Right cardiac atrium (tissue), 5 donors: Measurements from ENCODE around the gene FAM180A. TPM values are rescaled to one million over a fixed set of nuclear protein-coding genes. Genes with fewer than 3 reads are reported as not detected.
A peak's percentile ranks its signal among the peaks of the same experiment; 100 is the strongest.
"Not testable (repeated sequence)": the region's sequence is repeated elsewhere in the genome, so short reads cannot be mapped to it uniquely, and the experiment has no call there.

Experiments used
- ATAC-seq, 2 donors: fragments of 200-7000 bp; cut with Tn5 transposase; one replicate each; pipeline versions ENCODE4 v1.8.0 to v1.9.1; 2020; ENCODE audit warnings: moderate library complexity in 2 of 2, mild to moderate bottlenecking in 1 of 2
- DNase-seq, 3 donors: peaks; one replicate each; pipeline ENCODE4 v3.0.0-alpha.2; 2020
- H3K27ac ChIP-seq: one replicate; pipeline ENCODE4 v1.5.1; 2013; ENCODE audit warnings: mild to moderate bottlenecking, low read length, control low read depth, moderate library complexity
- H3K27me3 ChIP-seq: one replicate; pipeline ENCODE4 v1.6.1; 2013; ENCODE audit not compliant: control insufficient read depth, insufficient read depth
- H3K4me1 ChIP-seq: one replicate; pipeline ENCODE4 v1.6.1; 2013; ENCODE audit warnings: low read length; ENCODE audit not compliant: control insufficient read depth, insufficient read depth
- H3K4me3 ChIP-seq: one replicate; pipeline ENCODE4 v1.5.1; 2013; ENCODE audit warnings: low read length, control low read depth
- H3K9me3 ChIP-seq: one replicate; pipeline ENCODE4 v1.6.1; 2013; ENCODE audit warnings: low read length; ENCODE audit not compliant: control insufficient read depth
- WGBS: extraction: QIAGEN DNeasy Blood & Tissue Kit; methylation state at CpG from one replicate; pipeline ENCODE4 v1.1.7; 2013; 5-methylcytosine and 5-hydroxymethylcytosine counted together
- intact Hi-C, 4 donors: fragments of 100-400 bp; cut with DNase I; formaldehyde crosslinking; loops; one replicate each; pipeline versions ENCODE4 v1.11.0 to v1.14.0; 2022 to 2023
- polyA plus RNA-seq: library from polyadenylated mRNA; stranded (reverse); fragments of 200-250 nt; gene quantifications from one replicate; pipeline ENCODE4 v1.2.3, GENCODE V29; 2013
- total RNA-seq, 4 donors: library from RNA; stranded (reverse); fragmentation: NEBNext Ultra II Directional; extraction: Animal tissue kit (Norgen Biotek cat#: 25700); gene quantifications; one replicate each; pipeline ENCODE4 v1.2.1, GENCODE V29; 2021
- donor health status: healthy with polysubstance abuse.
- donor health status: DM: no; HTN: yes; CAD: no.
- donor health status: DM: no; HTN: no; CAD: no.
- donor health status: DM: no; HTN: yes; CAD: no; lungs with severe emphysema.
- donor health status: DM: yes; HTN: yes; CAD: no.

FAM180A gene
- total and polyA plus RNA-seq, 5 donors = 1.6 to 11.3 (median 6.4) TPM

DNA sequence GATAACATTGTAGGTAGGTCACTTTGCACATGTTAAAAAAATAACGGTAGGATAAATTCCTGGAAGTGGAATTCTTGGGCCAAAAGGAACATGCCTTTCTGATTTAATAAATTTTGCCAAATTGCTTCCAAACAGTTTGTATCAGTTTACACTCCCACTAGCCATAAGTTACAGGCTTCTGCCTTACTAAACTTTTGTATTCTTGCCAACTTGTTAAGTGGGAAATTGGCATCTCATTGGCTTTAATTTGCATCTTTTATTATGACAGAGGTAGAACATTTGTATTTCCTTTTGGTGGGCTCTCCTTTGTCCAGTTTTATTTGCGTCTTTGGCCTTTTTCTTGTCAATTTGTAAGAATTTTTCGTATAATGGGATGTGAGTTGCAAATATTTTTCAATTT lies 38.3 kb upstream of the FAM180A start:
- Histone ChIP-seq H3K9me3 (no peaks in the 10 kb centered on the region), H3K4me3 (no peak overlapping the region), H3K27ac (no peak overlapping the region), H3K4me1 (no peaks in the 10 kb centered on the region), H3K27me3 (no peaks in the 10 kb centered on the region)
- WGBS = 78% methylated on average over 3 of the region's 3 CpGs
- ATAC-seq (no peak), DNase-seq (no peak)
- intact Hi-C loops = no loop called here

- Histone ChIP-seq H3K4me3 (no peak overlapping the region), H3K27me3 (no peaks in the 10 kb centered on the region), H3K4me1 (no peaks in the 10 kb centered on the region), H3K27ac (no peak overlapping the region), H3K9me3 (no peaks in the 10 kb centered on the region)
- ATAC-seq (no peak), DNase-seq (no peak)
- intact Hi-C loops = no loop called here
- 84% methylated on average over 1 of the region's 1 CpG for WGBS
Measured at GRCh38 chr7:135785065-135785464, 36.5 kb upstream of the FAM180A start.

GRCh38 chr7:135784013-135784412 lies 35.4 kb upstream of the FAM180A start:
- ATAC-seq = no peak
- Histone ChIP-seq H3K27me3 (no peaks in the 10 kb centered on the region), H3K4me3 (no peak overlapping the region), H3K9me3 (no peaks in the 10 kb centered on the region), H3K27ac (no peak overlapping the region), H3K4me1 (no peaks in the 10 kb centered on the region)
- WGBS = 87% methylated on average over 8 of the region's 8 CpGs
- DNase-seq = no peak
- intact Hi-C loops = no loop called here

- Histone ChIP-seq H3K4me1 (no peaks in the 10 kb centered on the region), H3K27me3 (no peaks in the 10 kb centered on the region), H3K4me3 (no peak overlapping the region), H3K9me3 (no peaks in the 10 kb centered on the region), H3K27ac (no peak overlapping the region)
- no peak for DNase-seq
- WGBS = 94% methylated on average over 6 of the region's 6 CpGs
- no peak for ATAC-seq
- intact Hi-C loops = no loop called here
Measured at GRCh38 chr7:135782801-135783200, 34.2 kb upstream of the FAM180A start.

- WGBS = 80% methylated on average over 9 of the region's 9 CpGs
- Histone ChIP-seq H3K9me3 (no peaks in the 10 kb centered on the region), H3K4me1 (no peaks in the 10 kb centered on the region), H3K4me3 (no peak overlapping the region), H3K27me3 (no peaks in the 10 kb centered on the region), H3K27ac (no peak overlapping the region)
- no peak for DNase-seq
- peak in 1 of 2 donors; percentile 25 for ATAC-seq
- intact Hi-C loops = no loop called here
Measured at GRCh38 chr7:135782377-135782776, 33.8 kb upstream of the FAM180A start.

GRCh38 chr7:135777626-135778398 lies 29.2 kb upstream of the FAM180A start:
- no peak overlapping the region for H3K27ac ChIP-seq
- 93% methylated on average over 3 of the region's 3 CpGs for WGBS
- H3K4me3 ChIP-seq = no peak overlapping the region
- intact Hi-C loops = no loop called here
- ATAC-seq = no peak
- H3K4me1 ChIP-seq = no peaks in the 10 kb centered on the region
- no peaks in the 10 kb centered on the region for H3K27me3 ChIP-seq
- DNase-seq = no peak
- H3K9me3 ChIP-seq = no peaks in the 10 kb centered on the region

DNA sequence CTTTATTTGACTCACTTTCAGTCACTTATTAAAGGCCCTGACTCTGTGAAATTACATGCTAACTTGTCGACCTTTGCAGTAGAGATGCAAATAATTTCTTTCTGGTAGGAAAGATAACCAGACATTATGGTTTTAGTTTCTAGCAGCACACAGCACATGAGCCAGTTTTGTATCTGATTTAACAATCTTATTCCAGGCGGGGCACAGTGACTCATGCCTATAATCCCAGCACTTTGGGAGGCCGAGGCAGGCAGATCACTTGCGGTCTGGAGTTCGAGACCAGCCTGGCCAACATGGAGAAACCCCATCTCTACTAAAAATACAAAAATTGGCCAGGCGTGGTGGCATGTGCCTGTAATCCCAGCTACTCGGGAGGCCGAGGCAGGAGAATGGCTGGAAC lies 27.3 kb upstream of the FAM180A start:
- H3K27ac ChIP-seq, H3K4me3 ChIP-seq, H3K27me3 ChIP-seq, ATAC-seq, H3K4me1 ChIP-seq, intact Hi-C loops, DNase-seq, H3K9me3 ChIP-seq: not testable (repeated sequence)
- 93% methylated on average over 8 of the region's 8 CpGs for WGBS

GRCh38 chr7:135775230-135775629 lies 26.6 kb upstream of the FAM180A start:
- Histone ChIP-seq H3K4me3 (no peak overlapping the region), H3K4me1 (peaks cover 3% of the 10 kb centered on the region), H3K27ac (no peak overlapping the region), H3K9me3 (no peaks in the 10 kb centered on the region), H3K27me3 (no peaks in the 10 kb centered on the region)
- peak in 2 of 3 donors; percentile 19 to 77 for DNase-seq
- 91% methylated on average over 2 of the region's 2 CpGs for WGBS
- peak; percentile 66 to 87 for ATAC-seq
- intact Hi-C loops = no loop called here

DNA sequence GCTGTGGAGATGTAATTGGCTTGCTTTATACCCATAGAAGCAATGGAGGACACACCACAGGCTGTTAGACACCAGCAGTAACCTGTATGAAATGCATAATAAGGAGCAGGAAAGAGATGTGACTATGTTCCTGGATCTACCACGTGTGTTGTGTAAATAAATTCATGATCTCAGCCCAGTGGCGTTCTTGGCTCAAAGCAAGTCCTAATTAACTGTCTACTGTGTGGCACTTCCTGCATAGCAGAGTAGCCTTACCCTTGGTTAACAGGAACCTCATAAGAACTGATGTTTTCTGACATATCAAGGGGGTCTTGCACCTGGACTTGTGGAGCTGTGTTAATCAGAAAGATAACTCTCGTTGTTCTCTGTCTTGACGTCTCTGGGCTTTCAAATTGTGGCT lies 25.7 kb upstream of the FAM180A start:
- intact Hi-C loops = no loop called here
- no peak overlapping the region for H3K27ac ChIP-seq
- H3K4me3 ChIP-seq = no peak overlapping the region
- no peaks in the 10 kb centered on the region for H3K9me3 ChIP-seq
- DNase-seq (no peak), ATAC-seq (peak; percentile 75 to 78)
- peaks cover 8% of the 10 kb centered on the region for H3K4me1 ChIP-seq
- no peaks in the 10 kb centered on the region for H3K27me3 ChIP-seq
- WGBS = 30% methylated on average over 4 of the region's 4 CpGs

DNA sequence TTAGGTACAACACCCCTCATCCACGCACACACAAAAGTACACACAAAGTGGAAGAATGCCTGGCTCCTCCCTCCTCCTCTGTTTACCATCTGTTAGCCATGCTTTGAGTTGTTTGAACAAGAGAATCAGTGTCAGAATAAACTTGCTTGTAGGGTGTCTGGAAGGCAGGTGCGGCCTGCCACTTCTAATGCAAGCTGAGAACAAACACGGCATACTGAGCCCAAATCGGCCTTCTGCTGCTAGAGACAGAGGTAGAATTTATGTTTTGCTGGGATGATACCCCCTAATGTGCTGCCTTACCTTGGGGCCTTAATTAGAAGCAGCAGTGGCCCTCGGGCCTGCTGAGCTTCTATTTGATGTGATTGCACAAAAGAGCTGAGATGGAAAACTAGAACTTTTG lies 24.9 kb upstream of the FAM180A start:
- WGBS = 79% methylated on average over 5 of the region's 5 CpGs
- Histone ChIP-seq H3K27me3 (no peaks in the 10 kb centered on the region), H3K4me1 (peaks cover 8% of the 10 kb centered on the region), H3K27ac (no peak overlapping the region), H3K4me3 (no peak overlapping the region), H3K9me3 (no peaks in the 10 kb centered on the region)
- DNase-seq (no peak), ATAC-seq (no peak)
- intact Hi-C loops = no loop called here

DNA sequence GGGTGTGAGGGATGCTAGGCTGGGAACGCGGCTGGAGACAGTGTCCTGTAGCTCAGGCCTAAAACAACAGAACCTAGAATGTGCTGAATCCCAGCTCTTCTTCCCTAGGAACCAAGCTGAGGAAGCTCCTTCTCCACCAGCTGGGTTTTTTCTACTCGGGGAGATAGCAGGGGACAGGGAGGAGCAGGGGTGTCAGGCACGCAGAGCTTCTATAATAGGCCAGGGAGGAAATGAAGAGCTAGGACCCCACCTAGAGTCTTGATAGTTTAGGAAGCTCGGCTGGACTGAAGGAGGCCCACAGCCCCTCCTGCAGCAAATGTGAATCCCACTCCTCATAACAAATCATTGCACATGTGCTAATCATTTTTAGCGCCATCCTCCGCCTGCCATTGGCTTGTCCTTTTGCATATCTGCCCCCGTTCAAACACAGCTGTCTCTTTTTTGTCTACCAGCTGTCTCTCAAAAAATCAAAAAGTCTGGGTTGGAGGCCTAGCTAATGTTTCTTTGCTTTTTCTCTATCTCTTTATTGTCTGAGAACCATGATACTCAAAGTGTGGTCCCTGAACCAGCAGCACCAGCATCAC lies 24.1 kb upstream of the FAM180A start:
- no peak overlapping the region for H3K27ac ChIP-seq

More for the DNA sequence above, 24.1 kb upstream of the FAM180A start:
- Histone ChIP-seq H3K4me3 (no peak overlapping the region), H3K27me3 (no peaks in the 10 kb centered on the region), H3K4me1 (peaks cover 8% of the 10 kb centered on the region), H3K9me3 (no peaks in the 10 kb centered on the region)
- ATAC-seq (no peak), DNase-seq (no peak)
- 54% methylated on average over 8 of the region's 8 CpGs for WGBS
- intact Hi-C loops = no loop called here
